GM21526 (cell line): ENCODE measurements around the gene EBPL.

ENCODE experiments used
- ATAC-seq: cut with Tn5 transposase; IDR thresholded peaks from one replicate; pipeline ENCODE4 v1.9.1; 2021; ENCODE audit warnings: moderate library complexity; ENCODE audit not compliant: unreplicated experiment, low FRiP score

Gene EBPL

DNA sequence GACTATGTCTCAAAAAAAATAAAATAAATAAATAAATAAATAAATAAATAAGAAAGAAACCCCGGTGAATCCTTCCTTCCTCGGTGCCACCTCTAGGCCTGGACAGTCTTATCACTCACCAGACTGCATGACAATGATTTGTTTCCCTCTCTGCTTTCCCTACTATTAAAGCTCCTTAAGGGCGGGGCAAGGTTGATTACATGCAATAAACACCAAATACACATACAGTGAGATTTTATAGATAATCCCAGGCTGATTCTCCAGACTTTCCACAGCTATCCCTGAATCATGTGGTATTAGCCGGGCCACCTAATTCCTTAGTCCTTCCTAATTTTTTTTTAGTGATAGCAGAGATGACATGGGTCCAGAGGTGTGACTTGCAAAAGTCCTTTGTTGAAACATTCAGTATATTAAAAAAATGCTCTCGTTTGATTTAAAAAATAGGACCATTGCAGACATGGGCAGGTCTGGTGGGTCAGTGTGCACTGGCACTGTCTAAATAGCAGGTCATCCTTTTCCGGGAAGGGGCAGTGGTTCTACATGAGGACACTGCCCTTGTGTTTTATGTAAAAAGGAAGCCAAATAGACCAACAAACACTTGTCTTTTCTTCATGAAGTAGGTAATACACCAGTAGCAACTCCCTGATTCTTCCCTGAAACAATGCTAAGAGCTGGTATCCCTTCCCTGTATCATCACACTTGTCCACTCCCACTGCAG, 14.5 kb downstream of the EBPL start:
- no peak for ATAC-seq

DNA sequence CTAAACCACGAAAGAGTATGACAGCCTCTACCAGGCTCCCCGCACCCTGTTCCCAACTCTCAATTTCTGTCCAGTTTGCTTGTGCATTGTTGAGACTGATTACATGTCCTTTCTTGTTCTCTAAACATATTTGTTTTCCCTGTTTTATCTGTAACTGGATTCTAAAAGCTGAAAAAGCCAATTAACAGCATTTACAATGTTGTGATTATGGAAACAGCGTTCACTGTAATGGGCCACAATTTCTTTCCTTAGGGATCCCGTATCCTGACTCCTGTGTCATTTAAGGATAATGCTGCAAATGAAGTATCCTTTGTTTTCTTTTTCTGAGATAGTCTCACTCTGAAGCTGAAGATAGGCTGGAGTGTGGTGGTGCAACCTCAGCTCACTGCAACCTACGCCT, 20.5 kb downstream of the EBPL start:
- no peak for ATAC-seq

DNA sequence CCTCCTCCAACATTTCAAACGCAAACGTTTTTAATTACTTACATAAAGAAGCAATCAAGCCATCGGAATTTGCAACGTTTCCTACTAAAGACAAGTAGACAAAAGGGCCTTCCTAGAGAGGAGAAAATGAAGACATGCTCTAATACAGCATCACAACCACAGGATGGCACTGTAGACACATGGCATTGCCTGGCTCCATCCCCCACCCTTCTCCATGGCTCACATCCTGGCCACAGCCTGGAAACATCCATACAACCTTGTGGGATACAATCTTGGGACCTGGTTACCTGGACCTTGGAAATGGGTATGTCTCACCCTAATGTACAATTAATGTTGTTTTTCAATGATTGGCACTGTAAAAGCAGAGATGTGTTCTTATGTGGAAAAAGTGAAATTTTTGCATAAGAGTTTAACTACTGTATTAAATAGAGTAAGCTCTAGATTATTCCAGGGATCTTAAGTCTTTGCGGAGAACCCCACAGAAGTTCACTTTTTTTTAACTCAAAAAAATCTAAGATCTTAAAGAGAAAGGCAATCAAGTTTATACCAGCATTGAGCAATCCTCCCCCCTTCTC, 21.5 kb downstream of the EBPL start:
- no peak for ATAC-seq

DNA sequence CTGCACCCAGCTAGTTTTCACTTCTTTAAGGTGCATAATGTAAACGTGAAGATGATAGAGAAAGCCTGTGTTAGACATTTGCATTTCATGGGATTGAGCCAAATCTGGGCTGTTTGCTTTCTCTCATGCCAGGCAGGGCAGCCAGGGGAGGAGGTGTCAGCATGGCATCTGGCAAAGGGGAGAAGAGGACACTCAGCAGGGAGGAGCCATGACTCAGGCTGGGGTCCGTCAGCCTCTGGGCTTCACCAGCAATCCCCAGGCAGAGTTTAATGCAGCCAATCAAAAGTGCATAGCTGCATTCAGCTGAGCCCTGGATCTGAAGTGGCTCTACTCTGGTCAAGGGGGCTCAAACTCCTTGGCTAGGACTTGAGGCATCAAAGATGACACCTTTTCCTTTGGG, 23.5 kb downstream of the EBPL start:
- no peak for ATAC-seq

DNA sequence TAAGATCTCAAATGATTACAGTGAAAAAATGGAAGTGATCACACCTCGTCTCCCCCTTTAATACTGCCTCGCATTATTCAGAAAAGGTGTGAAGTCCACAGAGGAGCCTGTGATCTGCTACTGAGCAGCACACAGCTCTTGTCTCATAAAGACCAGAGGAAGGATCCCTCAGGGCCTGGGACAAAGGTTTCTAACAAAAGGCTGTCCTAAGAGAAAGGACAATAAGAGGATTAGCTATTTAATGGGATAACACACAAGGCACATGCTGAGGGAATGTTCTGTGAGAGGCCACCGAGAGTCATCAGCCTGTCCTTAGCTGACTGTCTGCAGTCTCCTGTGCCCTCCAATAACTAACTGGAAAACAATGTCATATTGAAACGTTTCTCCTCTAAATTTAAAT, 26.7 kb downstream of the EBPL start:
- ATAC-seq: no peak

DNA sequence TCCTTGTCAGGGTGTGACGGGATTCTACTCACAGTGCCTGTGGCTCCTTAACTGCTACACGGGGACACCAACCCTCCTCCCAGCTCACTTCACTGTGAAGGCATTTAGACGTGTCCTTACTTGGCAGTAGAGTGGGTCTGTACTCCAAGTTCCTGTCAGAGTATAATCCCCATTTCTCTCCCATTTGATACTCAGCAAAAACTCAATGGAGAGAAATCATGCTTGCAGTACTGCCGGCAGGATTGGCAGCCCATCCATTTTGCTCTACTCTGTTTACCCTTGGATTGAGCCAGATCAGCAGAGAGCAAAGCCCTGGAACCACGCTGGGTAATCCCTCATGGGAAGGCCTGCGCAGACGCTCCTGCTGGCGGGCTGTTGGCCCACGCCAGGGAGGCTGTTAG, 34.0 kb downstream of the EBPL start:
- no peak for ATAC-seq

DNA sequence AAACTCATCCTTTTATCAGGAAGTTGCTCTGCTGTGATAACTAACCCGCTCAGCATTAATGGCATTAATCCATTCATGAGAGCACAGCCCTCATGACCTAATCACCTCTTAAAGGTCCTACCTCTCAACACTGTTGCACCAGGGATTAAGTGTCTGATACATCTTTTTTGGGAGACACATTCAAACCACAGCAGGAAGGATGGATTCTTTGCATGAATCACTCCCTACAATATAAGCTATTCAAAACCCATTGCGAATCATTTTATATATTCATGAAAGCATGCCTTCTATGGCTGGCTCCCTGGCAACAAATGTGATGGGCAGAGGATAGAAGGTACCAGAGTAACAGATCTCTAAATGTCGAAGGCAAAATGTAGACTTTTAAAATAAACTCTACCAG, 35.4 kb downstream of the EBPL start:
- ATAC-seq: no peak

DNA sequence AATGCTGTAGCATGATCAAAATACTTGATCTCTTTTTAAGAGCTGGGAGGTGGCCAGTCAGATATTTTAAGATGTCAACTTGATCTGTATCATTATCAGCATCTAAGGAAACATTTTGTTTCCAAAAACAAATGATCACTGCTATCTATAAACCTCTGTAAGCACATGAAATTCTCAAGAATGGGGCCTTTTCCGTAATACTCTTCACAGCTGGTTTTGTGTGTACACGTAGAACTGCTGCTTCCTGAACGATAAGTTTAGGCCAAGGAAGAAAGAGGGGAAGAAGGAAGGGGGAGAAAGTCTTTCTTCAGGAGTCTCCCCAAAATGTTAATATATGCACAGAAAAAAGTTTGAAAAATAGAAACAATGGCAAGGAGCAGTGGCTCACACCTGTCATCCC, 37.3 kb downstream of the EBPL start:
- ATAC-seq: no peak

DNA sequence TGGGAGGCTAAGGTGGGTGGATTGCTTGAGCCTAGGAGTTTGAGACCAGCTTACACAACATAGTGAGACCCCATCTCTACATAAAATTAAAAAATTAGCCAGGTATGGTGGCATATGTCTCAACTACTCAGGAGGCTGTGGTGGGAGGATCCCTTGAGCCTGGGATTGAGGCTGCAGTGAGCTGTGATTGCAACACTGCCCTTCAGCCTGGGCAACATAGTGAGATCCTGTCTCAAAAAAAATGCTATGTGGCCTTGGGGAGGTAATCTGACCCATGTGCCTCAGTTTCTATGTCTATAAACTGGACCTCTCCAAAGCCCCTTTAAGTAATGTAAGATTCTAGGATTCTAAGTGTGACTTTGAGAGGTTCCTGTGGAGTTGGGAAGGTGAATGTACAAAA, 37.8 kb downstream of the EBPL start:
- ATAC-seq: no peak

DNA sequence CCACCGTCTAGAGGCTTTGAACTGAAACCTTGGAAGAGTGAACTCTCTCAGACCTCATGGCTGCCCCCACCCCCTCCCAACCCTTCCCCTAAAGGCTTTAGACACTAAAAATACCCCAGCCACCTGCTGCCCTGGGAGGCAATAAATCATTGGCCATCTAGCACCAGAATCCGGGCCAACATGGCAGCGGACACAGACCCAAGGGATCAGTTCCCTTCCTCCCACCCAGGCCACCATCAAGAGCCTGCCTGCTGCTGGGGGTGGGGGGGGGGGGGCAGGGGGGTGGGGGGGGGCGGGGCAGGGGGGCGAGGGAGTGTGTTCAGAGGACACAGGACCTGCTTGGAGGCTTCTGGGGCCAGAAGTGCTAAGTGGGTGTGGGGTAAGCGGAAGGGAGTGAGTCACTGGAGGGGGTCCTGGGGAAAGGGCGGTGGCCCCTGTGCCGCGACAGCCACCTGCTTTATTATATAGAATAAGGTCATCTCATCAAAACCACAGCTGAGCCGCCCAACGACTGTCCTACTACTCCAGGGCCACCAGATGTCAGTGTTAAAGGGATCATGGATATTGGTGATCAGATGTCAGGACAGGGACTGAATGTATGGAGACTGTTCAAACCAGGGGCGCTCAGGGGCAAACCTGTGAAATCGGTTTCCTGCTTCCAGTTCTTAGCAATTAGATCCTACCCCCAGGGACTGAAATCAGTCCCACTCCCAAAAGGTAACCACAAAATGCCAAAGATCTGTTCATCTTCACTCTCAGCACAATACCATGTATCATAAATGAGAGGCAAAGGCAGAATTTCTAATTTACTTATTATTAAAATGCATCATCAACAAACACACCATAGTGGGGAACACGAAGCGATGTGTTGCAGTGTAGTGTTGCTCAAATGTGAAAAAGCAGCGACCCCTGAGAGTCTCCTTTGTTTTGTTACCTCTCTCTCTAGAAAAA, 38.7 kb downstream of the EBPL start:
- ATAC-seq: no peak

DNA sequence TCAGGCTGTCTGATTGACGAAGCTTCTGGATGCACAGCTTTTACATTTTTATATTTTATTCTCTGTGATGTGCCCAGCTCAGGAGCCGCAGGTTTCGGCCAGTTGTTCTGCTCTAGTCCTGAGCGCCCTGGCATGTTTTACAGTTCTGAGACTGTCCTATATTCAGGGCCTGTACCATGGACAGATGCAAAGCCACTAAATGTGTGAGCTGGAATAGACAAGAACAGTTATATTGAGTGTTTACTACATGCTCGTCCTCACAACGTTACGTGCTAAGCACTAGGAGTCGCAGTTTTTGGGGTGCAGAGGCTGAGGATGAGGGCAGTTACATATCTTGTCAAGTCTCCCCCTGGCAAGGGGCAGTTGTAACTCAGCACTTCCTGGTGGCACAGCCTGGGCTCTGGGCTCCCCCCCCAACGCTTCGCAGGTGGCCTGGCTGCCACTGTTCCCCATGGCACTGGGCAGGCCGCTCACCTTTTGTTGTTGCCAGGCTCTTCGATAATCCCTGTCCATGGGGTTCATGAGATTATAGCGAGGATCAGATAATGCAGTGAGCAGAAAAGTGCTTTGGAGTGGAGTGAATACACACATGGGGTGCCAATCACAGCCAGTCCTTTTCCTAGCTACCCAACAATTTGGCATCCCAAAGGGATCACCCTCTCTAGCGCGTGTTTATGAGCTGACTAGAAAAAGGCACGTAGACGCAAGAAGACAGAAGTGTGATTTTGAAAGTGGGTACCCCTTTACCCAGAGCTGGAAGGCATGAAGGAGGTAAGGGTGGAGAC, 39.5 kb downstream of the EBPL start:
- no peak for ATAC-seq

DNA sequence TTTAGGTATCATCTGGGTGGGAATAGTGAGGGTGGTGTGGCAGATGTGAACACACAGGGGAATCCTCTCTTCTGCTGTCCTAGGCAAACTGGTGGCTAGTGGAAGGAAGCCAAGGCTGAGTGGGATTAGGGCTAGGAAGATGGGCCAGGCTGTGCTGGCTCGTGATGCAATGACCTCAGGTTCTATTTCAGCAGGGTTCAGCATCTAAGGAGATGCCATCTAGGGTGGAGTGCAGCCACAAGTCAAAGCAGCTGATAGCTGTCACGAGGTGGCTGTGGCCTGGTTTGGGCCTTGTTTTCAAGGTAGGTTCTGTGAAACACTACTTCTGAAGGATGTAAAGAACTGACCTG, 41.3 kb downstream of the EBPL start:
- no peak for ATAC-seq

DNA sequence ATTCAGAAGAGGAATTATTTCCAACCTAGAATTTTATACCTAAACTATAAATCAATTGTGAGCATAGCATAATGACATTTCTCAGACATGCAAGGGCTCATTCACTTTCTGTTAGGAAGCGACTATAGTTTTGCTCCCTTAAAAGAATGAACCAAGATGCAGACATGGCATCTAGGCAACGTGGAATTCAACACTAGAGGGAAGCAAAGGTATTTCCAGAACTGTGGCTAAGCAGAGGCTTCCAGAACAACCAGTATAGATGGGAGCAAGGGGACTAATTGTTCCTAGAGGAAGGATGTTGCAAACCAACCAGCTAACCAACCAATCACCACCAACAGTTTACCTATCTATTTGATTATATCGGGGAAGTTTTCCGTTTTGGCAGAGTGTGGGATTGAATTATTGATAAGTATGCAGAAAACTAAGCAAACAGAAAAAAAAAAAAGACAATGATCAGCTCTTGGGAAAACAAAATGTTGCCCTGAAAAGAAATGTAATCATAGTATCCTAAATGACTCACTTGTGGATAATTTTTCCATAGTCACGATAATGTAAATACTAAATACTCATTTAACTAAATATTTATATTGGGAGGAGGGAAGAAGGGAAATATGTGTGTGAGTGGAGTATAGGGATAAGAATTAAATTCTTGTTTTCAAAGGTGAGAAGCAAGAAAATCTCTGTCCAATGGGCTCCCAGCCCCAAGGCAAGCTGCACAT, 41.9 kb downstream of the EBPL start:
- ATAC-seq: no peak

DNA sequence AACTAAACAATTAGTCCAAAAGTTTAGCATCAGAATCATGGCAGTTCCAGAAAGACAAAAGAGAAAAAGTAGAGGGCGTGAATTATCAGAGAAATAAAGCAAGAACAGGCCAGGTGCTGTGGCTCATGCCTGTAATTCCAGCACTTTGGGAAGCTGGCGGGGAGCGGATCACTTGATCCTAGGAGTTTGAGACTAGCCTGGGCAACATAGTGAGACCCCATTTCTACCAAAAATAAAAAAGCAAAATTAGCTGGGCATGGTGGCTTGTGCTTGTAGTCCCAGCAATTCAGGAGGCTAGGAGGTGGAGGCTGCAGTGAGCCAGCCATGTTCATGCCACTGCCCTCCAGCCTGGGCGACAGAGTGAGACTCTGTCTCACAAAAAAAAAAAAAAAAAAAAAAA, 44.6 kb downstream of the EBPL start:
- no peak for ATAC-seq

DNA sequence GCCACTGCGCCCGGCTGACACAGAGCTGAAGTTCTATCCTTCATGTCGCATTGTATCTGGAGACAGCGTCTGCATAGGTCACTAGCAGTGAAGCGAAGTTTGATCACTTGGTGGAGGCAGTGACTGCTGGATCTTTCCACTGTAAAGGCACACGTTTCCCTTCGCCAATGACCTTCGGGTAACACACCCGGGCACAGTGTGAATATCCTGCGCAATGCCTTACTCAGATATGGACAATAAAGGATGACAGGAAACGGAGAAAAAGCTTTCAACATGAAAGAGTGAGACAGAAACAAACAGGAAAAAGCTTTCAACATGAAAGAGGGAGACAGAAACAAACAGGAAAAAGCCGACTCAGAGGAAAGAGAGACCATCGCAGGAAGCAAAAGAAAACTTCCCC, 45.8 kb downstream of the EBPL start:
- no peak for ATAC-seq

DNA sequence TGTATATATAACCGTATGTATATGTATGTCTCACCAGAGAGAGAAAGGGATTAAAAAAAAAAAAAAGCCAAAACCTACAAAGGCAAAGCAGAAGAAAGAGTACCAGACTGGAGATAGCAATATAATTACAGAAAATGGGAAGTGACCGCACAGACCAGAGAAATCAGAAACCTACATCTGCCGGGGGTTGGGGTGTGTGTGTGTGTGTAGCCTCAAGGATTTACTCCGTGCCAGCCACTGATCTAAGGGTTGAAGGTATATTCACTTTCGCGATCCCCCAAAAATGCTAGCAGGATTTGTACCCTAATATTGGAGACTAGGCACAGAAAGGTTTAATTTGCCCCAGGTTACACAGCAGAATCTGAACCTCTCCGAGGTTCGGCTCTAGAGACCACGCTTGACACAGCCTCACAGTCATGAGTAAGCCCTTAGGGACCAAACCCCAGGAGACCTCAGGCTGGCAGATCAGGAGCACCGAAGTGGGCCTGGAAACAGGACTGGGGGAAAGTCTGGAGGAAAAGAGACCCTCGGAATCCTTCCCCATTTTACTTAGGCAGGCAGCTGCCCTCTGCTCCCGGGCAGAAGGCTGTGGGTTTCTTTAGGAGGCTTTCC, 48.1 kb downstream of the EBPL start:
- no peak for ATAC-seq

DNA sequence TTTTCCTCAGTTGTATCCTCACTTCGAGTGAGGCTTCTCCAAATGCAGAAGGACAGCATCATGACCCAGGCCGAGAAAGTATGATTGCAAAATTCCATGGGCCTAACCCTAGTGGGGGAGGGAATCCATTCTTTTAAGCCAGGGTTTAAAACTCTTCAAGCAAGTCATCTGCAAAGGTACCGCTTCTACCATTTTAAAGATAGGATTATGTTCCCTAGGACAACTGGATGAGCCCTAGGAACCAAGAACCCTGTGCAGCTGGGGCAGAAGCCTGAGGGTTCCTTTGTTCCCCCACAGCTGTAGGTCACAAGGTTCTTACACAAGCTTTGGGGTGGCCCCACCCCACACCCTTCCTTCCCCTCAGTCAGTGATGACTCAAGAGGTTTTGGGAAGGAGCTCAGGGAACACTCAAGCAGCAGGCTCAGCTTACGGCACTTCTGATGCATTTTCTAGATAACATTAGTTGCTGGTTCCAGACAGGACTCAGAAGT, 49.4 kb downstream of the EBPL start:
- no peak for ATAC-seq

DNA sequence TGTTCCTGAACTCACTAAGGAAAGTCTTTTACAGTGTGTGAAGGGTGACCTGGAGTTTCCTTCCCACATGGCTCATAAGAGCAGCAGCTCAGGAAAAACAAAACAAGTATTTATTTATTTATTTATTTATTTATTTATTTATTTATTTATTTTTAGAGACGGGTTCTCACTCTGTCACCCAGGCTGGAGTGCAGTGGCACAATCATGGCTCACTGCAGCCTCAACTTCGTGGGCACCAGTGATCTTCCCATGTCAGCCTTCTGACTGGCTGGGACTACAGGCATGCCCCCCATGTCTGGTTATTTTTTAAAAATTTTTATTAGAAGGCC, 52.6 kb downstream of the EBPL start:
- no peak for ATAC-seq

DNA sequence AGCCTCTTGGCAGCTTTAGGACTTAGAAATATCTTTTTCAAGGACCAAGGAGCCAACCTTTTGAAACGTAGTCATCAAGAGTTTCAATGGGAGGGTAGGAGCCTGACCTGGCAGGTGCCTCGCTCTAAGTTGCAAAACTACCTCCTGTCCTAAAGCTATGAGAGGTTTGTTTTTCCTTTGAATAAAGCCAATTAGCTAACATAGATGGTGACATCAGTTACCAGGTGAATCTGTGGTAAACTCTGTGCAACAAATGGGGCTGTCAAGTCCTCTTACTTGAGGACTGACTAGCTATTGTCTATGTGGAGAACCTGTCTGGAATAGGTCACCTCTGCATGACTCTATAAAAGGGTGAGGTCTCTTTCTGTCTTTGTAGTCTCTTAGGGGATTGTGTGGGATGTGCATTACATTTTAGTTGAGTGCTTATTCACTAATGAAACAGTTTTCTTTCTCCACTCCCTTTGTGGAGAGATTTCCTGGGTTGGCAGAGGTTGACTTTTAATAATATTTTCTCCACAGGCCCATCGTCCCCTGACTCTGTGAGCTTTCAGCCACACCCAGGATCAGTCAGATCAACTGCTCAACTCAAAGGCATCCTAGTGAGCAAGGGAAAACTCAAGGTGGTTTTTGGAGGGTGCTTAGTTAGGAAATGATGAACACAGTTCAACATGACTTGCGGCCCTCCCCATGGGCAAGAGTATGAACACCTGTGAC, 53.1 kb downstream of the EBPL start:
- no peak for ATAC-seq
